ENCODE results near the gene ANGPTL2. TPM values are rescaled to one million over a fixed set of nuclear protein-coding genes. Genes with fewer than 3 reads are reported as not detected.

Gene ANGPTL2
- total RNA-seq, 2 experiments from 2014 or later, result not detected

- DNase-seq (ENCODE audit: low spot score), result no peak
- Histone ChIP-seq H3K9me2 (ENCODE audit: insufficient read depth, low read length) (no peaks in the 10 kb centered on the region), H2AFZ (ENCODE audit: low read length) (no peak overlapping the region), H3K4me3 (ENCODE audit: low read depth, low read length, poor library complexity, severe bottlenecking) (no peak overlapping the region), H3K36me3 (ENCODE audit: insufficient read depth, low read length) (no peaks in the 10 kb centered on the region), H3K4me2 (ENCODE audit: low read length) (no peak overlapping the region), H3K79me2 (ENCODE audit: insufficient read depth, low read depth, low read length) (no peaks in the 10 kb centered on the region), H4K20me1 (ENCODE audit: insufficient read depth, low read length) (no peaks in the 10 kb centered on the region), H3K9me3 (ENCODE audit: low read length) (no peaks in the 10 kb centered on the region), H3K4me1 (ENCODE audit: insufficient read depth, low read length, poor library complexity, severe bottlenecking) (no peaks in the 10 kb centered on the region), H3K27ac (ENCODE audit: low read depth, low read length, poor library complexity, severe bottlenecking) (no peak overlapping the region)
- intact Hi-C loops (cut with micrococcal nuclease; ENCODE audit: unreplicated experiment), result no loop called here
- TF ChIP-seq EZH2phosphoT487 (IDR thresholded peaks at IDR 0.05; ENCODE audit: borderline replicate concordance, low read depth, low read length), result no peak
- TF ChIP-seq CTCF (conservative IDR thresholded peaks at IDR 0.05; ENCODE audit: low read length), result no peak
- ChIA-PET CTCF (ENCODE audit: unreplicated experiment) (no interaction called here), POLR2A (no interaction called here)
- no TSS peak for BruUV-seq (replicated peaks)
Measured at GRCh38 chr9:127050591-127051001, 71.8 kb downstream of the ANGPTL2 start.

DNA sequence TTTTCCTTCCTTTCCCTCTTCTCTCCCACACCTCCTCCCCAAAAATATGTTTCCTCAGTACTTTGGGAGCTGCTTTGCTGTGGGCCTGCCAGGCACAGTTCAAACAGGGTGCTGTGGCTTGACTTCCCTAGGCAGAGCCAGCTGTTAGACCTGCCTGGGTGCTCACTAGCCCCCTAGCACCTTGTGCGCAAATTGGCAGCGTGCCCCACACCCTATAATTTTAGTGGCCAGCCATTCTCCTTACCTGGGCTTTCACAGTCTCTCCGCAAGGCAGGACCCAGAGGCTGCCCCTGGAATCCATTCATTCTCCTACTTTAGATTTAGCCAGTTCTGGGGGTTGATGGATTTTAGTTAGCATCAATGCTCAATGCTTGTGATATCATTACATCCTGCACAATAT, 72.3 kb downstream of the ANGPTL2 start:
- Histone ChIP-seq H3K27ac (ENCODE audit: low read depth, low read length, poor library complexity, severe bottlenecking) (no peak overlapping the region), H3K79me2 (ENCODE audit: insufficient read depth, low read depth, low read length) (no peaks in the 10 kb centered on the region), H3K9me2 (ENCODE audit: insufficient read depth, low read length) (no peaks in the 10 kb centered on the region), H3K4me2 (ENCODE audit: low read length) (no peak overlapping the region), H3K4me3 (ENCODE audit: low read depth, low read length, poor library complexity, severe bottlenecking) (no peak overlapping the region), H3K36me3 (ENCODE audit: insufficient read depth, low read length) (no peaks in the 10 kb centered on the region), H2AFZ (ENCODE audit: low read length) (no peak overlapping the region), H4K20me1 (ENCODE audit: insufficient read depth, low read length) (no peaks in the 10 kb centered on the region), H3K9me3 (ENCODE audit: low read length) (no peaks in the 10 kb centered on the region), H3K4me1 (ENCODE audit: insufficient read depth, low read length, poor library complexity, severe bottlenecking) (no peaks in the 10 kb centered on the region)
- CTCF ChIA-PET (ENCODE audit: unreplicated experiment), result no interaction called here
- TF ChIP-seq EZH2phosphoT487 (IDR thresholded peaks at IDR 0.05; ENCODE audit: borderline replicate concordance, low read depth, low read length) (no peak), CTCF (conservative IDR thresholded peaks at IDR 0.05; ENCODE audit: low read length) (no peak)
- intact Hi-C loops (cut with micrococcal nuclease; ENCODE audit: unreplicated experiment), result no loop called here
- DNase-seq (ENCODE audit: low spot score), result no peak
- no TSS peak for BruUV-seq (replicated peaks)
- POLR2A ChIA-PET, result no interaction called here

- Histone ChIP-seq H3K9me2 (ENCODE audit: insufficient read depth, low read length) (no peaks in the 10 kb centered on the region), H3K4me1 (ENCODE audit: insufficient read depth, low read length, poor library complexity, severe bottlenecking) (no peaks in the 10 kb centered on the region), H3K36me3 (ENCODE audit: insufficient read depth, low read length) (no peaks in the 10 kb centered on the region), H3K79me2 (ENCODE audit: insufficient read depth, low read depth, low read length) (no peaks in the 10 kb centered on the region), H2AFZ (ENCODE audit: low read length) (no peak overlapping the region), H3K4me2 (ENCODE audit: low read length) (no peak overlapping the region), H3K27ac (ENCODE audit: low read depth, low read length, poor library complexity, severe bottlenecking) (no peak overlapping the region), H3K4me3 (ENCODE audit: low read depth, low read length, poor library complexity, severe bottlenecking) (no peak overlapping the region), H4K20me1 (ENCODE audit: insufficient read depth, low read length) (no peaks in the 10 kb centered on the region), H3K9me3 (ENCODE audit: low read length) (no peaks in the 10 kb centered on the region)
- CTCF ChIA-PET (ENCODE audit: unreplicated experiment), result no interaction called here
- POLR2A ChIA-PET, result no interaction called here
- DNase-seq (ENCODE audit: low spot score), result no peak
- intact Hi-C loops (cut with micrococcal nuclease; ENCODE audit: unreplicated experiment), result no loop called here
- TF ChIP-seq CTCF (conservative IDR thresholded peaks at IDR 0.05; ENCODE audit: low read length) (no peak), EZH2phosphoT487 (IDR thresholded peaks at IDR 0.05; ENCODE audit: borderline replicate concordance, low read depth, low read length) (no peak)
- no TSS peak for BruUV-seq (replicated peaks)
Measured at GRCh38 chr9:127049581-127049980, 72.9 kb downstream of the ANGPTL2 start.
